GM19468 (cell line): ENCODE results near the gene SERPINB5.
"Not testable (repeated sequence)": the region's sequence is repeated elsewhere in the genome, so short reads cannot be mapped to it uniquely, and the experiment has no call there.

ENCODE experiments used
- ATAC-seq: cut with Tn5 transposase; IDR thresholded peaks from one replicate; pipeline ENCODE4 v1.9.1; 2021; ENCODE audit warnings: mild to moderate bottlenecking, moderate library complexity, moderate number of reproducible peaks; ENCODE audit not compliant: unreplicated experiment; ENCODE audit errors: extremely low read depth

The SERPINB5 gene, protein sequence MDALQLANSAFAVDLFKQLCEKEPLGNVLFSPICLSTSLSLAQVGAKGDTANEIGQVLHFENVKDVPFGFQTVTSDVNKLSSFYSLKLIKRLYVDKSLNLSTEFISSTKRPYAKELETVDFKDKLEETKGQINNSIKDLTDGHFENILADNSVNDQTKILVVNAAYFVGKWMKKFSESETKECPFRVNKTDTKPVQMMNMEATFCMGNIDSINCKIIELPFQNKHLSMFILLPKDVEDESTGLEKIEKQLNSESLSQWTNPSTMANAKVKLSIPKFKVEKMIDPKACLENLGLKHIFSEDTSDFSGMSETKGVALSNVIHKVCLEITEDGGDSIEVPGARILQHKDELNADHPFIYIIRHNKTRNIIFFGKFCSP

DNA sequence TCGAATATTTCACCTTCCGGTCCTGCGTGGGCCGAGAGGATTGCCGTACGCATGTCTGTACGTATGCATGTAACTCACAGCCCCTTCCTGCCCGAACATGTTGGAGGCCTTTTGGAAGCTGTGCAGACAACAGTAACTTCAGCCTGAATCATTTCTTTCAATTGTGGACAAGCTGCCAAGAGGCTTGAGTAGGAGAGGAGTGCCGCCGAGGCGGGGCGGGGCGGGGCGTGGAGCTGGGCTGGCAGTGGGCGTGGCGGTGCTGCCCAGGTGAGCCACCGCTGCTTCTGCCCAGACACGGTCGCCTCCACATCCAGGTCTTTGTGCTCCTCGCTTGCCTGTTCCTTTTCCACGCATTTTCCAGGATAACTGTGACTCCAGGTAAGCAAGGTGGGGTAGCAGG, at the start of gene SERPINB5:
SERPINB5 (plus strand) TSS at position 291 of the 400 bp plus-strand sequence. CDS start 7,471 bp downstream, outside the sequence.
- ATAC-seq = no peak

DNA sequence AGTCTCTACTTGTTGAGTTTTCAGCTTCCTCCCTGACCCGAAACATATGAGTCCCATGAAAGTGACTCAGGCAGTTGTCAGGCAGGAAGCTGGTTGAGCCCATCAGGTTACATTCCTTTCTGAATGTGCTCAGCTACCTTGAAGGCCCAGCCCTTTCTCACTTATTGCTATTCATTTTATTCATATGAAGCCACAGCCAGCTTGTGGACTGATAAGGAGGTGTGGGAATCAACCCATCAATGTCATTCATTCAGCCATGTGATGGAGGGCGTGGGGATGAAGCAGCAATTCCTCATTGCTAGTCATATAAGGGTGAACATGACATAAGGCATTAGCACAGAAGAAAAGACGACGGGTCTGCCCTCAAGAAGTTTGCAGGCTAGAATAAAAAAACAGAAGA, 49.2 kb upstream of the SERPINB5 start:
- ATAC-seq = no peak

GRCh38 chr18:63430526-63430925, 46.2 kb upstream of the SERPINB5 start:
- ATAC-seq = no peak

GRCh38 chr18:63431180-63431579, 45.6 kb upstream of the SERPINB5 start:
- no peak for ATAC-seq

DNA sequence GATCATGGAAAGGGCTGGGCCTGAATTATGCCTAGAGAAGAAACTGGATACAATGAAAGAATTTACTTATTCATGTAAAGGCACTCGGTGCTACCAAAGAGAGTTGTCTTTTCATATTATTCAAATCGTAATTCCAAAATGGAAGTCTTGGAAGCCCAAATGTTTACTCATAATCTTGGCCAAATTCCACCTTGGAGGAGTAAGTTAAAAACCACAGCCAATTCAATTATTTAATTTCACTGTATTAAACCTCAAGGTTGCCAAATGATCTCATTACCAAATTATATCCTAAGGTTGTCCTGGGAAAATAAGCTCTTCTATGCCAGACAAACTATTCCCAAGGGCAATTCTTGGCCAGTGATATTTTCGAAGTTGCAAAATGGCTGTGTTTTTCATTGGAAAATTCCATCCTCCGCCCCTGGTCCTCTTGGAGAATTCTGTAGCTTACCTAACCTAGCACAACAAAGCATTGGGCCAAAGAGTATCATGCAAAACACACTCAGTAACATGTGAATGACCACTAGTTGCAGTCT, 43.4 kb upstream of the SERPINB5 start:
- ATAC-seq = no peak

DNA sequence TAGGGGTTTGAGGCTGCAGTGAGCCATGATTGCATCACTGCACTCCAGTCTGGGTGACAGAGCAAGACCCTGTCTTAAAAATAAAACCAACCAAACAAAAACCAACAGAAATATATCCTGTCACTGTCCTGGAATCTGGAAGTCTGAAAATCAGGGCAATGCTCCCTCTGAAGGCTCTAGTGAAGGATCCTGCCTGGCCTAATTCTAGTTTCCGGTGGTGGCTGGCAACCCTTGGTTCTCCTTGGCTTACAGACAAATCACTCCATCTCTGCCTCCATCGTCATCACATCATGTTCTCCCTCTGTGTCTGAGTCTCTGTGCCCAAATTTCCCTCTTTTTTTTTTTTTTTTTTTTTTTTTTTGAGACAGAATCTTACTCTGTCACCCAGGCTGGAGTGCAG, 38.6 kb upstream of the SERPINB5 start:
- no peak for ATAC-seq

- ATAC-seq = no peak
These were observed 37.4 kb upstream of the SERPINB5 start for GRCh38 chr18:63439334-63439733.

- no peak for ATAC-seq
These were observed 36.5 kb upstream of the SERPINB5 start for GRCh38 chr18:63440219-63440618.

DNA sequence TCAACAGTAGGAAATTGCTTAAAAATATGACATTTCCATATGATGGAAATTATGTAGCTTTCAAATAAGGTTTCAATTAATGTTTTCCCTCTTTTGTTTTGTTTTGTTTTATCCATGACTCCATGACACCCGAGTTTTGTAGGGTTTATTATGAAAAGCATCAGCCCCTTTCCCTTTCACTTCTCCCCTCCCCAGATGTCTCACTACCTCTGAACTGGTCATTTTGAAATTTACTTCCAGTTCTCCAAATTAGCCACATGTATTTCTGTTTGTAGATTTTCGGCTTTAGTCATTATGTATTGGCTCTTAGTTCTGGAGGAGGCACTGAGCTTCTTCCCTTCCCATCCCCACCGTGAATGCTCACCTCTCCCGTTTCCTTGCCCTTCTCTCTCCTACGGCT, 35.9 kb upstream of the SERPINB5 start:
- no peak for ATAC-seq

GRCh38 chr18:63443829-63444228, 32.9 kb upstream of the SERPINB5 start:
- ATAC-seq = no peak

- ATAC-seq = no peak
These were observed 32.2 kb upstream of the SERPINB5 start for GRCh38 chr18:63444580-63444979.

- no peak for ATAC-seq
These were observed 31.7 kb upstream of the SERPINB5 start for GRCh38 chr18:63445037-63445436.

DNA sequence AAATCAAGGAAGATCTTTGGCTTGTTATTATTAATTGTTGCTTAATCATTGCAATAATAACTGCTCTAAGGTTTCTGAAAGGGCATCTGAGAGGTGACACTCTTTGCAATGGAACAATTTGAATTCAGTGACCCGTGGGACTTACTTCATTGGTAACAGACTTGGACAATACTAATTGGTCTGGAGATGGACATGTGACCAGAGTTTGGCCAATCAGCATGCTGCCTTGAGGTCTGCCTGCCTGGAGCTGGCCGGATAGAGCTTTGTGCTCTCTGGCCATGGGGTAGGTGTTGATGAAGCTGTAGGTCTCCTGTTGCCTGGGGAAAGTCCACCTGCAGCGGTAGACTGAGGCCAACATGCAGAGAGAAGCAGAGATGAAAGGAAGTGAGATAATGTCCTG, 30.5 kb upstream of the SERPINB5 start:
- ATAC-seq = no peak

DNA sequence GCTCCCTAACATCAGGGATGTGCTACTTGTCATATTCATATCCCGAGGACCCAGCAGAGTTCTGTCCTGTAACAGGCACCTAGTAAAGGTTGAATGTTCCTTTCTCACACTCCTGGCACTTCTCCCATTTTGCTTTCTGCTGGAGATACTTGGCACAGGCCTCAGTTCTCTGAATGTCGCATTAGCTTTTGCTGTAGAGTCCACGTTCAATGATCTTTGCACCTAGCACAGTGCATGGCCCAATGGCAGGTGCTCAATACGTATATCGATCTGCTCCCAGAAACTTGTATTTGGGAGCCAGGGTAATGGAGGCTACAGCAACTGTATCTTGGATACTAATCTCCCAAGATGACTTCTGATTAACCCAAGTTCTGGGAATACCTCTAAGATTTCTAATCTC, 29.7 kb upstream of the SERPINB5 start:
- no peak for ATAC-seq

- ATAC-seq = no peak
These were observed 27.3 kb upstream of the SERPINB5 start for GRCh38 chr18:63449426-63449825.

DNA sequence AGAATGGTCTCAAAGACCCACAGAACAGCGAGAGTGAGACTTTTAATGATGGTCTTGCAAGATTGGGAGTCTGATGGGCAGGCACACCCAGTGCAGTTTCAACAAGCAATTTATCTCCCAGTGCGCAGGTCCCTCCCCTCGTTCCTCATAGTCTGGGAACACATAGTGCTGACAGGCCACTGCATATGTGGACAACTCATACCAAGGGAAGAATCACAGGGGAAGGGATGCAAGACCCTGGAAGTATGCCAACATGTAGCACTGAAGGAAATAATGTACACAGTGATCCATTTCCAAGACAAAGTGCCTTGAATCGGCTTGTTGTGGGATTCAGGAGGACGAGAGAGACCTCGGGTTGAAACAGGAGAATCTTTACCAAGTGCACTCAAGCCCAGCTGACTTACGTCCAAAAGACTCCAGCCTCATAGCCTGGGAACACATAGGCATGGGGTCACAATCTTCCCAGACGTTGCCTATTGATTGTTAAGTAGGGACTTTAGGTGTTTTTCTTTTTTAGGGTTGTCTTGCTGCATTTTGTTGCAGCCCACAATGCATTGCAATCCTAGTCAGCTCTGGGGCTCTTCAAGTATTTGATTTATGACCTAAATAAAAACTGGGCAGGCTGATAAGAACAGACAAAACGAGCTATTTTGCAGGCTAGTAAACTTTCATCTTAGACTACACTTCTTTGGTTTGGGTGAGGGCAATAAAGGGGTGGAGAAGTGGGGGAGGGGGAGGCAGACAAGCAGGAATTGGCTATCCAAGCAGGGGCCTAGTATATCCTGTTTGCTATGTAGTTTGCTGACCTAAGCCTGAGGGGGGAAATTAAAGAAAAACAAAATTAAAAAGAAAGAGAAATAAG, 24.7 kb upstream of the SERPINB5 start:
- no peak for ATAC-seq

GRCh38 chr18:63452751-63453150, 24.0 kb upstream of the SERPINB5 start:
- not testable (repeated sequence) for ATAC-seq

GRCh38 chr18:63454497-63454896, 22.3 kb upstream of the SERPINB5 start:
- no peak for ATAC-seq

GRCh38 chr18:63457977-63458376, 18.8 kb upstream of the SERPINB5 start:
- ATAC-seq = no peak

- no peak for ATAC-seq
These were observed 16.3 kb upstream of the SERPINB5 start for GRCh38 chr18:63460414-63460813.

GRCh38 chr18:63464434-63464833, 12.3 kb upstream of the SERPINB5 start:
- no peak for ATAC-seq
